ENCODE results near the gene ATP11A. TPM values are rescaled to one million over a fixed set of nuclear protein-coding genes. Genes with fewer than 3 reads are reported as not detected.

The ATP11A gene
- total RNA-seq, 1 experiment from 2014 or later, result 14.4 TPM

DNA sequence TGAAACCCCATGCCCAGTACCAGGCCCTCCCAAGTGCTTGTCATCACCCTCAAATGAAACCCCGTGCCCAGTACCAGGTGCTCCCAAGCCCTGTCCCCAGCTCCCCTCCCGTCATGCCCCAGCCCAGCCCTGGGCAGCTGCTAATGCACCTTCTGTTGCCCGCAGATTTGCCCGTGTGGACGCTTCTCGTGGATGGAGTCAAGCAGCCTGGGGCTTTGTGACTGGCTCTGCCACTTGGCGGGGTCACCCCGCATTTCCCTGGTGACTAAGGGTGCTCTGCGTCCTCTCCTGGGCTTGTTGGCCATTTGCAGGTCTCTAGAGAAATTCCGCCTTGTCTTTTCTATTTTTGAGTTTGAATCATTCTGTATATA lies 82.7 kb downstream of the ATP11A start:
- in situ Hi-C loops (cut with HindIII; ENCODE audit: low pct_unique_long_range_greater_than_20kb, low sequenced_read_pairs), result no loop called here
- DNase-seq (ENCODE audit: low read depth, low spot score), result no peak

GRCh38 chr13:112772929-112773328 lies 83.1 kb downstream of the ATP11A start:
- in situ Hi-C loops (cut with HindIII; ENCODE audit: low pct_unique_long_range_greater_than_20kb, low sequenced_read_pairs), result no loop called here
- DNase-seq (ENCODE audit: low read depth, low spot score), result no peak

DNA sequence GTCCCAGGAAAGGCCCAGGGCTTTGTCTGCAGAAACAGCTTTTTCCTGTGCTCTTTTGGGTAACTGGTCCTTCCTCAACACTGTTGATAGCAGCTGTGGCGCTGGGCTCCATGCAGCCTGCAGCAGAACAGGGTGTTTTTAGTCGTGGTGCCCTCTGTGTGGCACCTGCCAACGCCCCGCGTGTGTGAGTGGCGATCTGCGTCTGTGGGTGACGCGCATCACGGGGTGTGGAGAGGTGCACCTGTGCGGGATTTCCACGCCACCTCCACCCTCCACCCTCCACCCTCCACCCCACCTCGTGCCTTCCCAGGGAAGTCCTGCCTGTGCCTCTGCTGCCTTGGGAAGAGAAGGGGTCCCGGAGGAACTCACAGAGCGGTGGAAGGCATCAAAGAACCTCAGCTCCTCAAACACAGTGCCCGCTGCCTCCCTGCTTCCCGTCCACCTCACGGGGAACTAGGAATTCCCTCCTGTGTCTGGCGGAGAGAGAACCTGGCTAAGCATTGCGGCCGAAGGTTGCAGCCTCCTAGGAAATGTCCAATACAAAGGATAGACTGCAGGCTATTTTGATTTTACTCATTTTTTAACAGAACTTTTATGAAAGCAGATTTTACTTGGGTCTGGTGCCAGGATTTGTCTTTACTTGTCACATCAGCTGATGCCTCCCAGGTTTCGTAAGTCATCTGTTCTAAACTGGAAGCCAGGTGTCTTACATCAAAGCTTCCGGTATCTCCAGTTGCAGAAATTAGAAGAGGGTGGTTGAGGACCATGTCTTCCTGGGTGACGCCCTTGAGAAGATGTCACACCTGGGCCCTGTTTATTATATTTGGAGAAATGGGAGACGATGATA lies 84.0 kb downstream of the ATP11A start:
- in situ Hi-C loops (cut with HindIII; ENCODE audit: low pct_unique_long_range_greater_than_20kb, low sequenced_read_pairs), result no loop called here
- DNase-seq (ENCODE audit: low read depth, low spot score), result no peak

GRCh38 chr13:112774448-112774792 lies 84.6 kb downstream of the ATP11A start:
- in situ Hi-C loops (cut with HindIII; ENCODE audit: low pct_unique_long_range_greater_than_20kb, low sequenced_read_pairs), result no loop called here
- no peak for DNase-seq (ENCODE audit: low read depth, low spot score)

DNA sequence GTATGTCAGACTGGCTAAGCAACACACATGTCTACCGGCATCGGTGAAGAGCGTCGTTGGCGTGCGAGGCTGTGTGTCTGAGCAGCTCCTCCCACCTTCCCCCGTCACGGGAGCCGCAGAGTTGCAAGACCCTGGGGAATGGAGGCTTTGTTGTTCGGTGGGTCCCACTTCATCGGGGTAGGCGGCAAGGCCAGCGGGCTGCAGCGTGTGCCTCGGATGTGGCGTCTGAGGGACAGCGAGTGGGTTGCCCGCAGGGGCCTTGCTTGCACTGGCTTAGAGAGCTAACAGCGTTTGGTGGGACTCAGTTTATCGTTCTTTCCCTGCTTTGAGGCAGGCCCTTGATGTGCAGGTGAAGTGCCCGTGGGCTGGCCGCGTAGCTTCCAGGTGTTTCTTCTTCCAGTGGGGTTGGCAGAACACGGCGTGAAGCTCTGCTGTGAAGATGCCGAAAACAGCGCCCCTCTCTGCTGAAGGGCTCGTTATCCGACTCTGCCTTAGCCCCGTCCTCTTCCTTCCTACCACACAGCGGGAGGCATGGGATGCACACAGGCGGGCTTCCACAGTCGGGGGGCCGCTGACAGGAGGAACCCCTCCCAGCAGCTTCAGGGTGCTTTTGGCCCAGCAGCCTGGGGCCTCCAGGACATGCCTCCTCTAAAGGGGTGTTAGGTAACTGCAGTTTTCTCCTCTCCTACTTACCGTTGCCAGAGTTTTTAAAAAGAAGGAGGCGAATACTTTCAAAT lies 85.2 kb downstream of the ATP11A start:
- in situ Hi-C loops (cut with HindIII; ENCODE audit: low pct_unique_long_range_greater_than_20kb, low sequenced_read_pairs), result no loop called here
- no peak for DNase-seq (ENCODE audit: low read depth, low spot score)

- in situ Hi-C loops (cut with HindIII; ENCODE audit: low pct_unique_long_range_greater_than_20kb, low sequenced_read_pairs), result no loop called here
- DNase-seq (ENCODE audit: low read depth, low spot score), result no peak
Measured at GRCh38 chr13:112775791-112776279, 86.0 kb downstream of the ATP11A start.

- DNase-seq (ENCODE audit: low read depth, low spot score), result no peak
- in situ Hi-C loops (cut with HindIII; ENCODE audit: low pct_unique_long_range_greater_than_20kb, low sequenced_read_pairs), result no loop called here
Measured at GRCh38 chr13:112776354-112776753, 86.5 kb downstream of the ATP11A start.

- in situ Hi-C loops (cut with HindIII; ENCODE audit: low pct_unique_long_range_greater_than_20kb, low sequenced_read_pairs), result no loop called here
- no peak for DNase-seq (ENCODE audit: low read depth, low spot score)
Measured at GRCh38 chr13:112776971-112777370, 87.1 kb downstream of the ATP11A start.

GRCh38 chr13:112777637-112778406 lies 88.0 kb downstream of the ATP11A start:
- no peak for DNase-seq (ENCODE audit: low read depth, low spot score)
- in situ Hi-C loops (cut with HindIII; ENCODE audit: low pct_unique_long_range_greater_than_20kb, low sequenced_read_pairs), result no loop called here

DNA sequence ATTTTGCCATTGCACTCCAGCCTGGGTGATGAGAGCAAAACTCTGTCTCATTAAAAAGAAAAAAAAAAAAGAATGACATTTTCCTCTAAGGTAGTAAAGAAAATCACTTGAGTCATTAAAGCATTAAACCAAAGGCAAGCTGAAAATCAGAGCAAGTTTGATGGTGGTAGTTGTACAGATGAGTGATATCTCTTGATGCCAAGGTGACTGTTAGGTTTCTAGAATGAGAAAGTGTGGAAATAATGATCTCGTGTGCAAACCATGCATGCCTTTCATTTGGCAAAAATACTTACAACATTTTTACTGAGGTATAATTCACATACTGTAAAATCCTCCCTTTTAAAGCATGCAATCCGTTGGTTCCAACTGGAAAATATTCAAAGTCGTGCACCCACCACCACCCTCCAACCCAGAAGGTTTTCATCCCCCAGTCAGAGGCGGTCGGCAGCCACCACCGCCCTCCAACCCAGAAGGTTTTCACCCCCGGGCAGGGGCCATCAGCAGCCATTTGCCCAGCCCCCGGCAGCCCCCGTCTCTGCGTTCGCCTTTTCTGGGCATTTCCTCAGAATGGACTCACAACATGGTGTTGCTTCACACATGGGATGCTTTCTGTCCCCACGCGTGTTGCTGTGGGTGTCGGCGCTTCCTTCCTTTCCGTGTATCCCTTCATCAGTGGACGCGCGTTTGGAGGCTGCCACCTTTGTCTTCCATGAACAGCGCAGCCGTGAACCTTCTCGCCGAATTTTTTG lies 90.2 kb downstream of the ATP11A start:
- in situ Hi-C loops (cut with HindIII; ENCODE audit: low pct_unique_long_range_greater_than_20kb, low sequenced_read_pairs), result no loop called here
- DNase-seq (ENCODE audit: low read depth, low spot score), result no peak

- in situ Hi-C loops (cut with HindIII; ENCODE audit: low pct_unique_long_range_greater_than_20kb, low sequenced_read_pairs), result no loop called here
- no peak for DNase-seq (ENCODE audit: low read depth, low spot score)
Measured at GRCh38 chr13:112781287-112781686, 91.4 kb downstream of the ATP11A start.

GRCh38 chr13:112781881-112782361 lies 92.1 kb downstream of the ATP11A start:
- in situ Hi-C loops (cut with HindIII; ENCODE audit: low pct_unique_long_range_greater_than_20kb, low sequenced_read_pairs), result no loop called here
- DNase-seq (ENCODE audit: low read depth, low spot score), result no peak

GRCh38 chr13:112782429-112783010 lies 92.7 kb downstream of the ATP11A start:
- in situ Hi-C loops (cut with HindIII; ENCODE audit: low pct_unique_long_range_greater_than_20kb, low sequenced_read_pairs), result no loop called here
- DNase-seq (ENCODE audit: low read depth, low spot score), result no peak

GRCh38 chr13:112783135-112783977 lies 93.5 kb downstream of the ATP11A start:
- DNase-seq (ENCODE audit: low read depth, low spot score), result no peak
- in situ Hi-C loops (cut with HindIII; ENCODE audit: low pct_unique_long_range_greater_than_20kb, low sequenced_read_pairs), result no loop called here

- DNase-seq (ENCODE audit: low read depth, low spot score), result no peak
- in situ Hi-C loops (cut with HindIII; ENCODE audit: low pct_unique_long_range_greater_than_20kb, low sequenced_read_pairs), result no loop called here
Measured at GRCh38 chr13:112783978-112784371, 94.1 kb downstream of the ATP11A start.

GRCh38 chr13:112784811-112785482 lies 95.1 kb downstream of the ATP11A start:
- DNase-seq (ENCODE audit: low read depth, low spot score), result no peak
- in situ Hi-C loops (cut with HindIII; ENCODE audit: low pct_unique_long_range_greater_than_20kb, low sequenced_read_pairs), result no loop called here
